Aorta (tissue), 5 donors: ENCODE measurements around the gene CELF5. TPM values are rescaled to one million over a fixed set of nuclear protein-coding genes. Genes with fewer than 3 reads are reported as not detected.

Source experiments
- ATAC-seq: fragments of 200-7000 bp; cut with Tn5 transposase; one replicate; pipeline ENCODE4 v1.9.1; 2022; ENCODE audit warnings: moderate library complexity; ENCODE audit not compliant: low FRiP score
- DNase-seq, 2 donors: peaks; one replicate each; pipeline ENCODE4 v3.0.0-alpha.2; 2020
- H3K27ac ChIP-seq, 2 donors: one replicate each; pipeline ENCODE4 v1.5.1; 2013; ENCODE audit warnings: low read length in 2 of 2, mild to moderate bottlenecking in 2 of 2, moderate library complexity in 2 of 2, control low read depth in 1 of 2, inconsistent platforms in 1 of 2, low read depth in 1 of 2
- H3K27me3 ChIP-seq, 2 donors: one replicate each; pipeline ENCODE4 v1.6.1; 2013; ENCODE audit warnings: control low read depth in 1 of 2, low read length in 1 of 2, mild to moderate bottlenecking in 1 of 2, moderate library complexity in 1 of 2; ENCODE audit not compliant: insufficient read depth in 2 of 2, control insufficient read depth in 1 of 2
- H3K36me3 ChIP-seq, 2 donors: one replicate each; pipeline ENCODE4 v1.6.1; 2013; ENCODE audit warnings: control low read depth in 1 of 2, low read length in 1 of 2, mild to moderate bottlenecking in 1 of 2; ENCODE audit not compliant: insufficient read depth in 2 of 2, control insufficient read depth in 1 of 2
- H3K4me1 ChIP-seq, 2 donors: one replicate each; pipeline ENCODE4 v1.6.1; 2013; ENCODE audit warnings: low read length in 2 of 2, control low read depth in 1 of 2, mild to moderate bottlenecking in 1 of 2, moderate library complexity in 1 of 2; ENCODE audit not compliant: insufficient read depth in 2 of 2, control insufficient read depth in 1 of 2
- H3K4me3 ChIP-seq, 2 donors: one replicate each; pipeline ENCODE4 v1.5.1; 2013; ENCODE audit warnings: low read length in 2 of 2, control low read depth in 1 of 2, mild to moderate bottlenecking in 1 of 2
- H3K9me3 ChIP-seq: one replicate; pipeline ENCODE4 v1.6.1; 2013; ENCODE audit warnings: mild to moderate bottlenecking, low read length; ENCODE audit not compliant: control insufficient read depth
- WGBS, 2 donors: extraction: QIAGEN DNeasy Blood & Tissue Kit; methylation state at CpG; one replicate each; pipeline ENCODE4 v1.1.7; 2013; 5-methylcytosine and 5-hydroxymethylcytosine counted together
- intact Hi-C, 2 donors: fragments of 100-400 bp; cut with DNase I; formaldehyde crosslinking; loops; one replicate each; pipeline versions ENCODE4 v1.14.2 to v1.15.0; 2022
- polyA plus RNA-seq, 2 donors: library from polyadenylated mRNA; stranded (reverse); fragments of 200-250 nt; gene quantifications; one replicate each; pipeline ENCODE4 v1.2.3, GENCODE V29; 2013
- total RNA-seq, 2 donors: library from RNA; stranded (reverse); fragmentation: NEBNext Ultra II Directional; extraction: Animal tissue kit (Norgen Biotek cat#: 25700); gene quantifications; one replicate each; pipeline ENCODE4 v1.2.1, GENCODE V29; 2021
- donor health status: healthy with polysubstance abuse.
- donor health status: Bipolar disorder and iron deficiency.
- donor health status: DM: no; HTN: no; CAD: no.
- donor health status: DM: no; HTN: no; CAD: no.
- donor health status: DM: yes; HTN: yes; CAD: no.

The CELF5 gene
- total and polyA plus RNA-seq, 4 donors, result 0.08 TPM; not detected in 3

DNA sequence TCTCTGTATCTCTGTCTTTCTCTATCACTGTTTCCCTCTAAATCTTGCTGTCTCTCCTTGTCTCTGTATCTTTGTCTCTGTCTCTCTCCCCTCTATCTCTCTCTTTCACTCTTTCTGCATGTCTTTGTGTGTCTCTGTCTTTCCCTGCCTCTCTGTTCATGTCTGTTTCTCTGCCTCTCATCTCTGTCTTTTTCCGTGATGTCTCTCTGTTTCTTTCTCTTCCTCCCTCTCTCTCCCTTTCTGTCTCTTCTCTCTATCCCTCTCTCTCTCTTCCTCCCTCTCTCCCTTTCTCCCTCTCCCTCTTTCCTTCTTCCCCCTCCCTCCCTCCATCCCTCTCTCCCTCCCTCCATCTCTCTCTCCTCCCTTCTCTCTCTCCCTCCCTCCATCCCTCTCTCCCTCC is 85.3 kb downstream of the CELF5 start:
- intact Hi-C loops, result loop anchor here (10.0 kb wide), 2 partner anchors 305 to 415 kb away; no protein-coding TSS in a partner anchor
- Histone ChIP-seq H3K4me3 (no peak overlapping the region), H3K36me3 (no peaks in the 10 kb centered on the region), H3K27ac (no peak overlapping the region), H3K9me3 (peaks cover 2% of the 10 kb centered on the region), H3K4me1 (no peaks in the 10 kb centered on the region), H3K27me3 (peaks cover 0 to 1% of the 10 kb centered on the region in 2 donors)
- 58 to 71% methylated on average over 1 of the region's 1 CpG for WGBS, 2 donors
- no peak for DNase-seq
- ATAC-seq, result no peak

DNA sequence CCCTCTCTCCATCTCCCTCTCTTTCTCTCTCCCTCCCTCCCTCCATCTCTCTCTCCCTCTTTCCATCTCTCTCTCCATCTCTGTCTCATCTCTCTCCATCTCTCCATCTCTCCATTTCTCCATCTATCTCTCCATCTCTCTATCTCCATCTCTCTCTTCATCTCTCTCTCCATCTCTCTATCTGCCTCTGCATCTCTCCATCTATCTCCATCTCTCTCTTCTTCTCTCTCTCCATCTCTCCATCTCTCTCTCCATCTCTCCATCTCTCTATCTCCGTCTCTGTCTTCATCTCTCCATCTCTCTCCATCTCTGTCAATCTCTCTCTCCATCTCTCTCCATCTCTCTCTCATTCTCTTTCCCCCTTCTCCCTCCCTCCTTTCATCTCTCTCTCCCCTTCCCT is 85.8 kb downstream of the CELF5 start:
- ATAC-seq (no peak), DNase-seq (no peak)
- no peak overlapping the region for H3K27ac ChIP-seq
- H3K4me1 ChIP-seq, result no peaks in the 10 kb centered on the region
- intact Hi-C loops, result no loop called here
- peaks cover 0 to 1% of the 10 kb centered on the region in 2 donors for H3K27me3 ChIP-seq
- no peak overlapping the region for H3K4me3 ChIP-seq
- H3K36me3 ChIP-seq, result no peaks in the 10 kb centered on the region
- peaks cover 2% of the 10 kb centered on the region for H3K9me3 ChIP-seq
- 70 to 71% methylated on average over 1 of the region's 1 CpG for WGBS, 2 donors

DNA sequence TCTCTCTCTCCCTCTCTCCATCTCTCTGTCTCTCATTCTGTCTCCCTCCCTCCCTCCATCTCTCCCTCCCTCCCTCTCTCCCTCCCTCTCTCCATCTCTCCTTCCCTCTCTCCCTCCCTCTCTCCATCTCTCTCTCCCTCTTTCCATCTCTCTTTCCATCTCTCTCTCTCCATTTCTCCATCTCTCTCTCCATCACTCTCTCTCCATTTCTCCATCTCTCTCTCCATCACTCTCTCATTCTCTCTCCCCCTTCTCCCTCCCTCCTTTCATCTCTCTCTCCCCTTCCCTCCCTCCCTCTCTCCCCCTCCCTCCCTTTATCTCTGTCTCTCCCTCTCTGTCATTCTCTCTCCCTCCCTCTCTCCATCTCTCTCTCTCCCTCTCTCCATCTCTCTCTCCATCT is 86.2 kb downstream of the CELF5 start:
- Histone ChIP-seq H3K27ac (no peak overlapping the region), H3K9me3 (peaks cover 2% of the 10 kb centered on the region), H3K36me3 (no peaks in the 10 kb centered on the region), H3K4me3 (no peak overlapping the region), H3K27me3 (peaks cover 0 to 1% of the 10 kb centered on the region in 2 donors), H3K4me1 (no peaks in the 10 kb centered on the region)
- intact Hi-C loops, result no loop called here
- no peak for DNase-seq
- ATAC-seq, result no peak

DNA sequence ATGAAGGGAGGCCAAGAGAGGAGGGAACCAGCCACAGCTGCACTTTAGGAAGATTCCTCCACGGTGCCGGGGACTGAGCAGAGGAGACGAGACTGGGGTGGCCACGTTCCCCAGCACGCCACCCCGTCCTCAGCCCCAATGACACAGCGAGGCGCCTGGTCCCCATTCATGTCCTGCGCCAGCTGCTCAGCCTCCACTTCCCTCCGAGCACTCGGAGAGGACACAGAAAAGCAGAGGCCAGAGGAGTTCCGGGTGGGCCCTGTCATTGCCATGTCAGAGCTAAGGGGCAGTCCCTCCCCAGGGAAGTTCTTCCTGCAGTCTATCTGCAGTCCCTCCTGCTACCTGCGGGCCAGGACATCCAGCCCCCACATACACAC is 88.7 kb downstream of the CELF5 start:
- intact Hi-C loops, result no loop called here
- Histone ChIP-seq H3K36me3 (no peaks in the 10 kb centered on the region), H3K27me3 (no peaks in the 10 kb centered on the region), H3K4me1 (no peaks in the 10 kb centered on the region), H3K9me3 (no peaks in the 10 kb centered on the region), H3K27ac (no peak overlapping the region), H3K4me3 (no peak overlapping the region)
- DNase-seq (no peak), ATAC-seq (no peak)
- 80 to 82% methylated on average over 13 of the region's 13 CpGs for WGBS, 2 donors

DNA sequence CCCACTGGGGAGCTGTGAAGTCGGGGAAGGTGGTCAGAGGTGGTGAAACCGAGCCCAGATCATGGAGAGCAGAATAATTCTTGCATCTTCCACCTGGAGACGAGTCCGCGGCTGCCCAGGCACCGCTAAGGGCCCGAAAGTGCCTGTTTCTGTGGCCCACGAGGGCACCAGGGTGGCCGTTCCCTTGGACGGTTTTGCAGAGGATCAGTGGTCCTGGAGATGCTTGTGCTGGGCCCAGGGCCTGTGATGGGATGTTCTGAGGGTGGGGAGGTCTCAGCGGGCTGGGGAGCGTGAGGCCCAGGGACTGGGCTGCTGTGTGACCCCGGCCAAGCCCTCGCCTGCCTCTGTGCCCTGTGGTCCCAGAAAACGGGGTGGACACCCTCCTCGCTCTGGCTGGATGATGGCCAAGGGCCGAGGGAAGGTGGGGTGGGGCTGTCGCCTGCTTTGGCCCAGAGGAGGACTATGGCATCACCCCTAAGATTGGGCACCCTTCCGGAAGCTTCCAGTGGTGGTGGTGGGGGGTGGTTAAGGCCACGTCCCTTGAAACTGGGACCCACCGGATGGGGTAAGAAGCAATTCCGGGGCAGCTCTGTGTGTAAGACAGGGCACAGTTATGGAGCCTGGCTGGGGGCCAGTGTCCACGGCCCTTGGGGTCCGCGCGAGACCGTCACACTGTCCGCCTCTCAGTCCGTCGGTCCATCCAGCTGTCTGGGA is 90.7 kb downstream of the CELF5 start:
- Histone ChIP-seq H3K9me3 (no peaks in the 10 kb centered on the region), H3K27me3 (no peaks in the 10 kb centered on the region), H3K4me1 (no peaks in the 10 kb centered on the region), H3K4me3 (no peak overlapping the region), H3K36me3 (no peaks in the 10 kb centered on the region), H3K27ac (no peak overlapping the region)
- intact Hi-C loops, result no loop called here
- 81 to 82% methylated on average over 30 of the region's 30 CpGs for WGBS, 2 donors
- DNase-seq, result no peak
- no peak for ATAC-seq

DNA sequence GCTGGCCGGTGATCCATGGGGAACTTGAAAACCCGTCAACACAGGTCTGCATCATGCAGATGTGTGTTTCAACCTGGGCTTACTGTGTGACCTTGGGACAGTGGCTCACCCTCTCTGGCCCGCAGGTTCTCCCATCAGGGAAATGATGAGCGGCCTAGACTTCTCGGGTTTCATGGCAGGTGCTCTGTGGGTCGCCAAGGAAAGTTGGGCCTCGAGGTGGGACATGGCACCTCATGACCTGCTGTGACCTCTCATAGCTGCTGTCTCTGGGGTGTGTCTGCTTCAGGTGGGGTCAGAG is 91.2 kb downstream of the CELF5 start:
- intact Hi-C loops, result no loop called here

DNA sequence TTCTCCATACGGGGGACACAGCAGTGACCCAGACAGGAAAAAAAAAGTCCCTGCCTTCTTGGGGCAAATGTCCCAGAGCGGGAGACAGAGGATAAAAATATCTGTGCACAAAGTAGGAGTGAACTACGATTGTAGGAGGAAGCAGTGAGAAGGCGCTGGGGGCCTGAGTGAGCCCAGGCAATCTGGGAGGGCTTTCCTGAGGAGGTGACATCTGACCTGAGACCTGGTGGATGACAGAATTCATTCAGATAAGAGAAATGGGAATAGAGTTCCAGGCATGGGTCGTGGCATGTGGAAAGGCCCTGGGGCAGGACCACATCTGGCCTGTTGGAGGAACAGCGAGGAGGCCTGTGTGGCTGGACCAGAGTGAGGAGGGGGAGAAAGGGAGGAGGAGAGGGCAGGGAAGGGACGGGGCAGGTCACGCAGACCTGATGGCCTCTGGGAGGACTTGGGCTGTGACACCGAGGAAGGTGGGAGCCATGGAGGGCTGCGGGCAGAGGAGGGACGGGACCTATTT is 91.7 kb downstream of the CELF5 start:
- no peak overlapping the region for H3K27ac ChIP-seq
- intact Hi-C loops, result no loop called here
- H3K36me3 ChIP-seq, result no peaks in the 10 kb centered on the region
- H3K27me3 ChIP-seq, result no peaks in the 10 kb centered on the region
- WGBS, 2 donors, result 81% methylated on average over 11 of the region's 11 CpGs
- no peak for DNase-seq
- no peak overlapping the region for H3K4me3 ChIP-seq
- no peaks in the 10 kb centered on the region for H3K4me1 ChIP-seq
- no peaks in the 10 kb centered on the region for H3K9me3 ChIP-seq
- ATAC-seq, result no peak

More for the DNA sequence above, 91.2 kb downstream of the CELF5 start:
- Histone ChIP-seq H3K27ac (no peak overlapping the region), H3K27me3 (no peaks in the 10 kb centered on the region), H3K4me1 (no peaks in the 10 kb centered on the region), H3K9me3 (no peaks in the 10 kb centered on the region), H3K36me3 (no peaks in the 10 kb centered on the region), H3K4me3 (no peak overlapping the region)
- no peak for ATAC-seq
- no peak for DNase-seq
- 88% methylated on average over 7 of the region's 7 CpGs for WGBS, 2 donors

DNA sequence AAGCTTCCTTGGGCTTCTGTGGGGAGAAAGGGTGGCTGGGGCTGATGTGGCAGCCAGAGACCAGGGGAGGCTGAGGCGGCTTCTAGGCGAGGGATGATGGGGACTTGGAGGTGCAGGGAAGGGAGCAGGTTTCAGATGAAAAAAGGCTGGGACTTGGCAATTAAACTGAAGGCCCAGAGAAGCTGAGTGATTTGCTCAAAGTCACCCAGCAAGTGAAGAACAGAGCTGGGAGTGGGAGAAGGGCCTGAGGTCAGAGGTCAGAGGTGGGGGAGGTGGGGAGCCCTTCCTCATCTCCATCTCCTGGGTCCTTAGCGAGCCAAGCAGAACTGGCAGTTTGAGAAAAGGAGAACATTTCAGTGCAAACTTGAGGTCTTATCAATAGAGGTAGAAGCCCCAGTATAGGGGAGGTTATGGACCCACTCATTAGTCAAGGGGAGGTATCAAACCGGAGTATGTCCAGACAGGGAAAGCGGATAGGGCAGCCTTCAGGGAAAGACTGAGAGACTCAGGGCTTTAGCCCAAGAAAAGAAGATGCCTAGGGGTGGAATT is 92.3 kb downstream of the CELF5 start:
- 86% methylated on average over 5 of the region's 5 CpGs for WGBS, 2 donors
- no peaks in the 10 kb centered on the region for H3K9me3 ChIP-seq
- no peaks in the 10 kb centered on the region for H3K4me1 ChIP-seq
- intact Hi-C loops, result no loop called here
- H3K27me3 ChIP-seq, result no peaks in the 10 kb centered on the region
- no peak overlapping the region for H3K27ac ChIP-seq
- no peak overlapping the region for H3K4me3 ChIP-seq
- DNase-seq (no peak), ATAC-seq (no peak)
- H3K36me3 ChIP-seq, result no peaks in the 10 kb centered on the region

DNA sequence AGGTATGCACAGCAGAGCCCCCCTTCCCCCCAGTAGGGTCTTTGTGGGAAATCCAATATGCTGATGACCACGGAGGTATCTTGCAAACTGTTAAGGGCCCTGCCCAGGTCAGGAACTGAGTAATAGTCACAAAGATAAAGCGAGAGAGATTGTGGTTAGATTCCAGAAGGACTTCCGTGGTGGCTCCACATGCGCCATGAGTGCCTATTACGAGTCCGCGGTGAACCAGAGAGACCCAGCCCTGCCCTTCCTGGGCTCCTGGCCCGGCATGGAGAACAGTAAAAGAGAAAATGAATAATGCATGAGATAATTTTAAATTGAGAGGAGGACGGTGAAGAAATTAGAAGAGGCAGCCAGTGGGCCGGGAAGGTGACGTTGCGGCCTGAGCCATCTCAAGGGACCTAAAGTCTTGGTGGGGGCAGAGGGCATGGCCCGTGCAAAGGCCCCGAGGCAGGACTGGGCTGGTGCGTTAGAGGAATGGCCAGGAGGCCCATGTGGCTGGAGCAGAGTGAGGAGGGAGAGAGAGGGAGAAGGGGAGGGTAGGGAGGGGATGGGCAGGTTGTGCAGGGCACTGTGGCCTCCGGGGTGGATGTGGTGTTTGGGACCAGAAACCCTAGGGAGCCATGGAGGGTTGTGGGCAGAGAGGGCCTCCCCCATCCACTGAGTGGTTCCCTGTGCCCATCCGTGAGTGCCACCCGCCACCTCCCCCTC is 95.3 kb downstream of the CELF5 start:
- Histone ChIP-seq H3K4me3 (no peak overlapping the region), H3K27me3 (no peaks in the 10 kb centered on the region), H3K27ac (no peak overlapping the region), H3K9me3 (no peaks in the 10 kb centered on the region), H3K4me1 (no peaks in the 10 kb centered on the region), H3K36me3 (no peaks in the 10 kb centered on the region)
- peak in 1 of 2 donors; percentile 28 for DNase-seq
- 54% methylated on average over 18 of the region's 18 CpGs for WGBS, 2 donors
- intact Hi-C loops, result no loop called here
- ATAC-seq, result no peak
